Stomach (tissue), 4 donors: Measurements from ENCODE around the gene COL4A2.

Experiments
- CTCF ChIP-seq, 7 experiments: fragments of 450-650 bp in 4 of 7; fragments of 200-600 bp in 3 of 7; sonication (generic) in 3 of 7; IDR thresholded peaks; one replicate each; pipeline ENCODE4 v1.5.1; 2016 to 2019; ENCODE audit warnings: antibody characterized with exemption in 7 of 7, control low read depth in 2 of 7, mild to moderate bottlenecking in 1 of 7
- POLR2A ChIP-seq, 4 donors: fragments of 450-650 bp; IDR thresholded peaks; one replicate each; pipeline ENCODE4 v1.6.1; 2016; ENCODE audit warnings: antibody characterized with exemption in 4 of 4, control low read depth in 2 of 4, mild to moderate bottlenecking in 1 of 4, moderate library complexity in 1 of 4
- POLR2AphosphoS5 ChIP-seq, 3 donors: sonication (generic); formaldehyde crosslinking; IDR thresholded peaks; one replicate each; pipeline ENCODE4 v1.6.1; 2016; ENCODE audit warnings: antibody characterized with exemption in 3 of 3

- TF ChIP-seq POLR2AphosphoS5 (IDR thresholded peaks at IDR 0.05) (no peak), CTCF (IDR thresholded peaks at IDR 0.05) (no peak), POLR2A (IDR thresholded peaks at IDR 0.05) (no peak)
Measured at GRCh38 chr13:110348309-110349105, 41.4 kb downstream of the COL4A2 start.
